Epithelial cell of proximal tubule (primary cell): ENCODE measurements around the gene ZAP70. TPM values are rescaled to one million over a fixed set of nuclear protein-coding genes. Genes with fewer than 3 reads are reported as not detected.

ENCODE experiments used
- DNase-seq: peaks from one replicate; pipeline ENCODE4 v3.0.0-alpha.2; 2011; ENCODE audit warnings: low read depth
- H3K4me3 ChIP-seq: 2 replicates; pipeline ENCODE4 v1.5.1; 2011; ENCODE audit warnings: low read depth, mild to moderate bottlenecking, low read length
- total RNA-seq: library from RNA; depleted of rRNA; stranded (reverse); fragments of >200 nt; gene quantifications from 2 replicates; pipeline ENCODE4 v1.2.3, GENCODE V29; 2015
- TF ChIP-seq, protein P1 (sequence below): conservative IDR thresholded peaks from 2 replicates; pipeline ENCODE4 v1.5.1; 2012; ENCODE audit warnings: low read depth, mild to moderate bottlenecking, low read length

Gene ZAP70
- total RNA-seq, 1 donor from 2014 or later, result not detected

DNA sequence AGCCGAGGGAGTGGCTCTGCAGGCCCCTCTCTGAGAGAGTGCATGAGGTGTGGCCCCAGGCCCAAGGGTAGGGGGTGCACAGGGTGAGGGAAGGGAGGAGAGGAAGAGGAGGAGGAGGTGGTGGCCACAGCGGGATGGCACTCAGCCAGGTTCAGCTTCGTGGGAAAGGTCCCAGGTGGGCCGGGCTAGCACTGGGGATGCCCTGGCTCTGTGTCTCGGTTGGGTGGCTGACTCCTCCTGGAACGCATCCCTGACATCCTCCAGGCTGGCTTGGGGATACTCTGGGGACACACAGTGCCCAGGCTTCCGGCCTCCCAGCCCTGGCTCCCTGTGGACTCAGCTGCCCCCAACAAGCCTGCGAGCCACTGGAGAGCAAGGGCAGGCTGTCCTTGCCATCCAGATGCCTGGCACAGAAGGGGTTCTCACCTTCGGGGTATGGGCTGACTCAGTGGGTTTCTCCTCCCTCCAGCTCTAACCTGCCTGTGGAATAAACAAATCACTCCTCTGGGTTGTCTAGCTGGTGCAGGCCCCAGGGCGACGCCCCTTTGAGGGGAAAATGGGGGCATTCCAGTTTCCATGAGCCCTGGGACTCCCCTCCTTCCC lies 582 bp upstream of the ZAP70 start:
- no peak for DNase-seq
- TF ChIP-seq, protein P1, sequence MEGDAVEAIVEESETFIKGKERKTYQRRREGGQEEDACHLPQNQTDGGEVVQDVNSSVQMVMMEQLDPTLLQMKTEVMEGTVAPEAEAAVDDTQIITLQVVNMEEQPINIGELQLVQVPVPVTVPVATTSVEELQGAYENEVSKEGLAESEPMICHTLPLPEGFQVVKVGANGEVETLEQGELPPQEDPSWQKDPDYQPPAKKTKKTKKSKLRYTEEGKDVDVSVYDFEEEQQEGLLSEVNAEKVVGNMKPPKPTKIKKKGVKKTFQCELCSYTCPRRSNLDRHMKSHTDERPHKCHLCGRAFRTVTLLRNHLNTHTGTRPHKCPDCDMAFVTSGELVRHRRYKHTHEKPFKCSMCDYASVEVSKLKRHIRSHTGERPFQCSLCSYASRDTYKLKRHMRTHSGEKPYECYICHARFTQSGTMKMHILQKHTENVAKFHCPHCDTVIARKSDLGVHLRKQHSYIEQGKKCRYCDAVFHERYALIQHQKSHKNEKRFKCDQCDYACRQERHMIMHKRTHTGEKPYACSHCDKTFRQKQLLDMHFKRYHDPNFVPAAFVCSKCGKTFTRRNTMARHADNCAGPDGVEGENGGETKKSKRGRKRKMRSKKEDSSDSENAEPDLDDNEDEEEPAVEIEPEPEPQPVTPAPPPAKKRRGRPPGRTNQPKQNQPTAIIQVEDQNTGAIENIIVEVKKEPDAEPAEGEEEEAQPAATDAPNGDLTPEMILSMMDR, result no peak
- H3K4me3 ChIP-seq, result no peak overlapping the region

DNA sequence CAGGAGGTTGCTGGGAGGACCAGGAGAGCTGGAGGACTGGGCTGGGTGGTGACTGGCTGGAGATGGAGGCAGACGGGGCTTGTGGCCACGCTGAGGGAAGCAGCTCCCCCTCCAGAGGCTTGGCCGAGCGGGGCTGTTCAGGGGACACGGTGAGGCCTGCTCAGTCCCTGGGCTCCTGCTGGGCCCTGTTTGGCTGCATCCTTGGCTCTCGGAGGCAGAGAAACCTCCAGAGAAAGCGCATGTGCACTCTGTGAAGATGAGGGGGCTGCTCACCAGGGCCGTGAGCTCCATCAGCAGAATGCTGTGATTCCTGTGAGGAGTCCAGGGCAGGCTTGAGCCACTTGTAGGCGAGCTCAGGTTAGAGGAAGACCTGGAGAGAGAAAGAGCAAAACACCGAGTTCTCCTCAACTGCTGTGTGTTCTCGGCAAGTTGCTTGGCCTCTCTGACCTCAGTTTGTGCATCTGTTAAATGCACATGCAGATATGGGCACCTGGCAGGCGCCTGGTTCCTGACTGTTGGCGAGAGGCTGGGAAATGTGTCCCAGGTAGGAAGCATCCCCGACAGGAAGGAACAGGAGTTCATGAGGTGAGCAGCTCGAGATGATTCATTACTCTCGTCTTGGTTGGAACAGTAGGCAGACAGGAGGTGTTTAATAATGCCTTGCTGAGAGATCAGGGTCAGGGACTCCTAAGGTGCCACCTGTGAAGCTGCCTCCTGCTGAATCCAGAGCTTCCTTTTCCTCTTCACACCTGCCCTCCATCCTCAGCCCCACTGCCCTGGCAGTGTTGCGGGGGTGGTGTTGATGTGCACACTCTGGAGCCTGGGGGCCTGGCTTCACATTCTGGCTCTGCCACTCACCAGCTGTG lies 941 bp downstream of the ZAP70 start:
- no peak for DNase-seq
- H3K4me3 ChIP-seq, result no peak overlapping the region
- TF ChIP-seq, protein P1, result no peak

DNA sequence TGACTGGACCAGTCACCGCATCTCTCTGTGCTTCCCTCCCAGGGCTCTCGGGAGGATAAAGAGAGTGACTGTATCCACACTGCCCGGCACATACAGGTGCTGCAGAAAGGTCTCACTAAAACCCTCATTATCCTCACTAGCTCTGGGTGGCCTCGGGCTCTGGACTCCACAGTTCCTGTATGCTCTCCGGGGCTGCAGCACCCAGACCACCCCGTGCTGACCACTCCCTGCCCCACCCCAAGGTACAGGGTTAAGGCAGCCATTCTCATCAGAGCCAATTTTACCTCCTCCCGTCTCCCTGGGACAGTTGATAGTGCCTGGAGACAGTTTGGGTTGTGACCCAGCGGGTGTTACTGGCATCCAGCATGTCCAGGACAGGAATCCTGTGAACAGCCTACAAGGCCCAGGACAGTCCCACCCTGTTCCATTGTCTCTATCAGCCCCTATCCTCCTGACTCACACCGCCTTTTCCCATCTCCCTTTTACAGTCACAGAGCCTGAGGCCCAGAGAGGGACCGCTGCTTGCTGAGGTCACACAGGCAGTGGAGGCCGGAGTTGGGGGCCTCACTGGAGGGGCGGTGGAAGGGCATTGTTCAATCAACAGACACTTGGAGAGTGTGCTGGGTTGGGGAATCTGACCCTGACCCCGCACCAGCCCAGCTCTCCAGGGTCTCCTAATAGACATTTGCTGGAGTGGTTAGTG lies 1.7 kb downstream of the ZAP70 start:
- DNase-seq, result no peak
- H3K4me3 ChIP-seq, result no peak overlapping the region
- TF ChIP-seq, protein P1, result no peak

DNA sequence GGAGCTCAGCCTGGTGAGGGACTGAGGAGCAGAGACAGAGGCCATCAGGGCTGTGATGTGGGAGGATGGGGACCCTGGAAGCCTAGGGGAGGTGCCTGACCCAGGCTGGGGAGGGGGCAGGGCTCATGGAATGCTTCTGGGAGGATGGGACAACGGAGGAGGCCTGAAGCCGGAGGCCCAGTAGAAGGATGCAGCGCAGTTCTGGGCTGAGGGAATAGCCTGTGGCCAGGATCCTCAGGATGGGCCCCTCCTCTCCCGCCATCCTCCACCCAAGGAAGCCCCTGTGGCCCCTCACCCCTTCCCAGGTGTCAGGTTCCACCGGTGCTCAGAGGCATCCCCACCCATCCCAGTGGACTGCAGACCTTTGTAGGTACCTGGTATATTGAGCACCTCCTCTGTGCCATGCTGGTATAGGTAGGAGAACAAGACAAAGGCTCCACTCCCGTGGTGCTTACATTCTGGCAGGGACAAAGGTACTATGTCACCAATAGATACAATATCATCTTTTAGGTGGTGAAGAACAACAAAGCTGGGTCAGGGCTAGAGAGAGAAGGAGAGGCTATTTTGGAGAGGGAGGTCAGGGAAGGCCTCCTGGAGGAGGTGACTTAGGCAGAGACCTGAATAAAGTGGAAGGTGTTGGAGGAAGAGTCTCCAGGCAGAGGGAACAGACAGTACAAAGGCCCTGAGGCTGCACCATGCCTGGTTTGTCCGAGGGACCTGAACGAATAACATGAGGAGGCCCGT lies 2.7 kb downstream of the ZAP70 start:
- DNase-seq, result no peak
- TF ChIP-seq, protein P1, result no peak
- H3K4me3 ChIP-seq, result no peak overlapping the region

DNA sequence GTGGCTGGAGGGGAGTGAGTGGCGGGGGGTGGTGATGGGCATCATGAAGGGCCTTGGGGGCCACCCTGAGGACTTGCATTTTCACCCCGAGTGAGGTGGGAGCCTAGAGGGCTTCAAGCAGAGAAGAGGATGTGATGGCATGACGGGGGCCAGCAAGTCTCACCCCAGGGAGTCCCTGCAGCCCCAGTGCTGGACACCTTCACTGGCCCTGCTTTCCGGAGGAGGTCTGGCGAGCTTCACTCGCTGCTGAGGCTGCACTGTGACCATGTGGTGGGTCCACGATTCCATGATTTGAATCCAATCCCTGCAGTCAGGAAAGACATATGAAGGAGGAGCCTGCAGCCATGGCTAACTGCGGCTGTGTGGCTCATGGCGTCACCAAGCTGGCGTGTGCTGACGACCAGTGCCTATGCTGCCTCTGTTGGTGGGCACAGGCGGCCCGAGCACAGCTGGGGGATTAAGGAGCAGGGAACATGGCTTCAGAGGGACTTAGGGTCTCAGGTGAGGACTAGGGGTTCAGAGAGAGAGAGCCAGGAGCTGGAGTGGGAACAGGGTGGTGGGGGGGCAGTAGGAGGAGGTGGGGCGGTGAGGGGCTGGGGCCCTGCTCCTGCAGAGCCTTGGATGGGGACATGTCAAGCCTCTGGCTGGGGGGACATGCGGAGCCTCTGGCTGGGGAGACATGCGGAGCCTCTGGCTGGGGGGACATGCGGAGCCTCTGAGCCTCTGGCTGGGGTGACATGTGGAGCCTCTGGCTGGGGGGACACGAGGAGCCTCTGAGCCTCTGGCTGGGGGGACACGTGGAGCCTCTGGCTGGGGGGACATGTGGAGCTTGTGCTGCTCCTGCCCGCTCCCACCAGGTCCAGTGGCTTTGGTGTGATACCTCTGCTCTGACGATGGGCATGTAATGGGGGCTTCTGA lies 3.6 kb downstream of the ZAP70 start:
- H3K4me3 ChIP-seq, result no peak overlapping the region
- TF ChIP-seq, protein P1, result no peak
- no peak for DNase-seq

DNA sequence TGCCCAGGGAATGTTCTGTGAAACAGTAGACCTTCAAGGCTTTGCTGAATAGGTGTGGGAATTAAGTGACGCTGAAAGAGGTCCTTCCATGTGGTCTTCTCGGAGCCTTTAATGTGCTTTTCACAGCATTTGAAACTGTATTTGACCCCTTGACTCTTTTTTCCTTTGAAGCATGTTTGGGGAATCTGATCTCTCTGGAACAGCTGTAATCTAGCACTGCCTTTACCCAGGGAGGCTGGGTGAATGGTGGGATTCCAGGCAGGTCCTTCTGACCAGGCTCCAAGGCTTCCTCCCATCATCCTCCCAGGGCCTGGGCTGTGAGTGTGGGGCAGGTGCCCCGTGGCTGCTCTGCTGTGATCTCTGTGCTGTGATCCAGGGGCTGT lies 4.2 kb downstream of the ZAP70 start:
- no peak for DNase-seq
- TF ChIP-seq, protein P1, result no peak
- H3K4me3 ChIP-seq, result no peak overlapping the region
